Measurements from ENCODE around the gene CPZ.

CPZ gene

GRCh38 chr4:8639777-8640720 lies 47.5 kb downstream of the CPZ start:
- no peak for DNase-seq (ENCODE audit: low spot score)

- DNase-seq (ENCODE audit: low spot score) = no peak
Measured at GRCh38 chr4:8640816-8641215, 48.3 kb downstream of the CPZ start.

DNA sequence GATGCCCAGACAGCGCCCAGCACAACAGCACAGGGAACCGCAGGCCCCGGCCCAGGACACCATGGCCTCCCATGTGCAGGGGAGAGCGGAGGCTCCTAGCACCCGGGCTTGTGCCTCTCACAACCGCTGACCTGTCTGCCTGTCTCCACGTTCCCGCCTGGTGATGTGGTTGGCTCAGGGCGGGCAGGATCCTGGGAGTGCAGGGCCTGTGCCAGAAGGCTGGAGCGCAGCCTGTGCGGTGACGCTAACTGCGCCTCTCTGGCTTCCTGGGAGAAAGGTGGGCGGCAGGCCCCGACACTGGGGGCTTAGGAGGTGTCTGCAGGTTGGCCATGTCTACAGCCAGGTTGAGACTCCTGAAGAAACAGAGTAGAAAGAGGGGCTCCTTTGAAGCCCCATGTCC lies 48.7 kb downstream of the CPZ start:
- DNase-seq (ENCODE audit: low spot score) = no peak

DNA sequence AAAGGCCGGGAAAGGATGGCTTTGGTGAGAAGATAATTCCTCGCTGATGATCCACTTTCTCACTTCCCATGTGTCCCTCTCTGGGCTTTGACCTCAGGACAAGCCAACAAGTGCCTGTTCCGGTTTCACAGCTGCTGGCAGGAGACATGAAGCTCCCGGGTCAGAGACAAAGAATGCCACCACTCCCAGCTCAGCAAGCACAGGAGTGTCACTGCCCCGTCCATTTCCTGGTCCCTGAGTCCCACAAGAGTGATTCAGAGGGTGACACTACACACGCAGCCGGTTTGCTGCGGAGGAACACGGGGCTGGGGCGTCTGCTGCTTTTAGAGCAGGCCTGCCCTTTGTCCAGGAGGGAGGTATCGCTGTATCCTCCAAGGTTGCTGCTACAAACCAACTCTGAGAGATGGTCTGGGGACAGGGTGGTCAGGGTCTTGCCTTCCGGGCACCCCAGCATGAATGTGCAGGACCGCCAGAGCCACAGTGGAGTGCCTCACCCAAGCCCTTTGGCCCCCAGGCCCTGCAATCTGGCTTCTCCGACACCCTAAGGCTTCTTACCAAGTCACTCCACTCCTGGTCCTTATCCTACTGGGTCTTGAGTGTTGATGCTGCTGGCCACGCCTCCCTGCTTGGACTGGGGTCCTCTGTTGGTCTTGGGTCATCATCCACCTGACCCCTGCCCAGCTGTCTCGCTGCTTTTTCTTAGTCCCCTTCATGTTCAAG lies 49.5 kb downstream of the CPZ start:
- DNase-seq (ENCODE audit: low spot score) = no peak

DNA sequence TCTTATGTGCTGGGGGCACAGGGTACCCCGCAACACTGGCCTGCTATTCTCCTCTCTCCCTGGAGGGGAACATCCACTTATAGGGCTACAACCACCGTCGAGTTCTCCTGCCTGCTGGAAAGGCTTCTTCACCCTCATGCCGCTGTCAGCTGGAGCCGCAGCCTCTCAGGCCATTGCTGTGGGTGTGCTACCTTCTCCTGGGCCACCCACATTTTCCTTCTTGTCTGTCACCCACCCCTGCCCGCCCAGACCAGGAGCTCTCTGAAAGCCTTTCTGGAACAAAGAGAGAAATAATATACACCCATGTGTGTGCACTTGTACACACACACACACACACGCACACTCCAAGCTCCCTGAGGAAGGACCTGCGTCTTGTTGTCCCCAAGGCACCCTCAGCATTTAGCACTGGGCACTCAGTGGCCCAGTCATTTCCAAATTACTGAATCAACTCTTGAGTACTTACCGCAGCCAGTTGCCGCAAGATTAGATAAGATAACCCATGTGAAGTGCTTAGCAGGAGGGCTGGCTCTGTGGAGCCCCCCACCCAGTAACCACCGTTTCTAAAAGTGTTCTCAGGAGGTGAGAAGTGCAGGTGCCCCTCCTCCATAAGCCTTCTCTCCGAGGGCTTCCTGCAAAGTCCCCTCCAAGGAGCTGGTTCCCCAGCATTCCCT lies 50.2 kb downstream of the CPZ start:
- no peak for DNase-seq (ENCODE audit: low spot score)

DNA sequence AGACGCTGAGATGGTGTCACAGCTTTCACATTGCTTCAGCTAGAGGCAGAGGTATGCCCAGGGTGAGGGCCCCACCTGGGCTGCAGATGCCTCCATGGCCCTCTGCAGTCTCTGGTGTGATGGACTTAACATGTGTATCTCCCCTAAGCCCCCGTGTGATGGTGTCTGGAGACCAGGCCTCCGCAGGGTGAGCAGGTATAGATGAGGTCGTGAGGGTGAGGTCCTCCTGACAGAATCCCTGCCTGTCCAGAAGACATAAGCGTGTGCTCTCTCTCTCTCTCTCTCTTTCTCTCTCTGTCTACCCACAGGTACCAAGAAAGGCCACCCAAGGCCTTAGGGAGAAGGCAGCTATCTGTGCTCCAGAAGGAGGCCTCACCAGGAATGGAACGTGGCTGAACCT lies 50.9 kb downstream of the CPZ start:
- DNase-seq (ENCODE audit: low spot score) = no peak

- DNase-seq (ENCODE audit: low spot score) = no peak
Measured at GRCh38 chr4:8643986-8644385, 51.4 kb downstream of the CPZ start.

DNA sequence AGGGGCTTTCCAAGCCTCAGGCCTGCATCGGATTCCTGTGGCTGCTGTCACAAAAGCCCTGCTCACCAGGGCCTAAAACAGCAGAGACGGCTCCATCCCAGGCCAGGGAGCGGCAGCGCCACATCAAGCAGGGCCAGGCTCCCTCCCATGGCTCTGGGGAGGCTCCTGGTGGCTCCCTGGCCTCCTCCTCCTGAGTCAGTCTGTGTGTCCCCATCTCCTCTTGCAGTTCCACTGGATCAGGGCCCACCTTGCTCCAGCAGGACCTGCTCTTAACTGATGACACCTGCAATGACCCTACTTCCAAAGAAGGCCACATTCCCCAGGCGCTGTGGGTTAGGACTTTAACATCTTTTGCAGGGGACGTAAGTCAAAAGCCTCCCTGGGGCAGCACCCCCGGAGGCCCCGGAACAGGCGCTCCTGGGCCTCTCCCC lies 51.9 kb downstream of the CPZ start:
- no peak for DNase-seq (ENCODE audit: low spot score)

- no peak for DNase-seq (ENCODE audit: low spot score)
Measured at GRCh38 chr4:8644966-8645752, 52.6 kb downstream of the CPZ start.

DNA sequence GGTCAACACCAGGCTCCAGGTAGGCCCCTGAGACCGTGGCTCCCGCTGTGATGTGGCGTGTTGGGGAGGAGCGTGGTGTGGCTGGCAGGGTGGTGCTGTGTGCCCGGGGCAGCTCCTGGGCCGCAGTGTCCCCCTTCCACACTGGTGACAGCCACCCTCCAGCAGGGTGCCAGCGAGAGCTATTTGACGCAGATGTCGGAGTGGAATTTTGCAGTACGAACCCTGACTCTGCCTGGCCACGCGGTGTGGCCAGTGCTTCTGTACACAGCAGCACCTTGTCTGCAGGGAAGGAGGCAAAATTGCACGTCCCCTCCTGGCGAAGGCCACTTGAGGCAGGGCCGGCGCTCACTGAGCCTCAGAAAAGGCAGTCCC lies 53.2 kb downstream of the CPZ start:
- no peak for DNase-seq (ENCODE audit: low spot score)

DNA sequence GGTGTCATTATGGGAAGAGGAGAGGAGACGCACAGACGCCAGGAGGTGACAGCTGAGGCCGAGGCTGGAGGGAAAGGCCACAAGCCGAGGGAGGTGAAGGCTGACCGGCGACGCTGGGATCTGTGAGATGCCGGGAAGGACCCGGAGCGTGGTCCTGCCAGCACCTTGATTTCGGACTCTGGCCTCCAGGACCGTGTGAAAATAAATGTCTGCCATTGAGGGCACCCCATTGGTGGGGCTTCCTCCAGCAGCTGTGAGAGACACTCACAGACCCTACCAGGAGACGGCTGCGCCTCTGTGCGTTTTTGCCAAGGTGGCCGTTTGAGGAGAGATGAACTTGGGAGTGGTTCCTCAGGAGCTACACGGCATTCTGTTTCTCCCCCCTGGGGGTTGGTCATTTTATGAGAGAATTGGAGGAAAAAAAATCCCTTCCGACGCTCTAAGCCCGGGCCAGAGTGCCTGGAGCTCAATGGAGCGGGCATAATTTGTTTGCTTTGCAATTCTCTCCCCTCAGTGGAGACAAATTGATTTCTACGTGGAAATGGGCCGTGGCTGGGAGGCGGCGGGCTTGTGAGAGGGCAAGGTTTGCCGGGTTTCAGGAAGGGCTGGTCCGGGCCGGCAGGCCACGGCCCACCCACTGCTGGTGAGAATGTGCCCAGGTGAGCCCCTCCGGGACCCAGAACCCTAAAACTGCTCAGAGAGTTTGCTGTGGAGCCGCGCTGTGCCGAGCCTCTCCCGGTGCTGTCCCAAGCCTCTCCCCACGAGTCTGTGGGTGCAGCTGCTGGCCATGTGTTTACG lies 53.9 kb downstream of the CPZ start:
- DNase-seq (ENCODE audit: low spot score) = no peak

- no peak for DNase-seq (ENCODE audit: low spot score)
Measured at GRCh38 chr4:8647094-8647570, 54.6 kb downstream of the CPZ start.

DNA sequence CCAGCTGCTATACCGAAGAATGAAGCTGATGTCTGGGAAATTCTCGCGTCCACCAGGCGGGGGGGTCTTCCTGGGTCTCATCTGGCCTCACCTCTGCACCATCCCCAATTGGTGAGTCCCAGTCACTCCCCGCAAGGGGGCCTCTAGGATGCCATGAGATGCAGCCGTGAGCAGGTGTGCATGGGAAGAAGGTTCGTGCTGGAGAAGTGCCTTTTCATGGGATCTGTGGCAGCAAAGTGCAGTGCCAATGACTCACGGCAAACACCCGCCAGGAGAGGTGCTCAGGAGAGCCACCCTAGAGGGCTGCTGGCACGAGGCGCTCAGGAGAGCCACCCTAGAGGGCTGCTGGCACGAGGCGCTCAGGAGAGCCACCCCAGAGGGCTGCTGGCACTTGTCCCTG lies 55.1 kb downstream of the CPZ start:
- DNase-seq (ENCODE audit: low spot score) = no peak

- DNase-seq (ENCODE audit: low spot score) = no peak
Measured at GRCh38 chr4:8648296-8648695, 55.7 kb downstream of the CPZ start.

GRCh38 chr4:8648816-8649630 lies 56.5 kb downstream of the CPZ start:
- no peak for DNase-seq (ENCODE audit: low spot score)

- DNase-seq (ENCODE audit: low spot score) = no peak
Measured at GRCh38 chr4:8649631-8650361, 57.2 kb downstream of the CPZ start.

GRCh38 chr4:8651661-8652180 lies 59.2 kb downstream of the CPZ start:
- no peak for DNase-seq (ENCODE audit: low spot score)

- no peak for DNase-seq (ENCODE audit: low spot score)
Measured at GRCh38 chr4:8652181-8653078, 59.9 kb downstream of the CPZ start.

Measured in hematopoietic multipotent progenitor cell treated with erythropoietin and hydrocortisone succinate and interleukin-3 and kit ligand, for 17 days (in vitro differentiated cells).